Mesothelial cell of epicardium (in vitro differentiated cells): Measurements from ENCODE around the gene PRSS21. TPM values are rescaled to one million over a fixed set of nuclear protein-coding genes. Genes with fewer than 3 reads are reported as not detected.

Experiments
- DNase-seq, 2 experiments: peaks; one replicate each; pipeline ENCODE4 v3.0.0; 2021; ENCODE audit warnings: low spot score in 2 of 2; ENCODE audit not compliant: unreplicated experiment in 2 of 2
- H3K27ac Mint-ChIP-seq: 2 replicates; pipeline ENCODE4 v1.8.0; 2021; ENCODE audit warnings: mixed read lengths
- H3K27me3 Mint-ChIP-seq: 2 replicates; pipeline ENCODE4 v1.8.0; 2021; ENCODE audit warnings: low read depth, mixed read lengths
- H3K36me3 Mint-ChIP-seq: 2 replicates; pipeline ENCODE4 v1.8.0; 2021; ENCODE audit warnings: mixed read lengths
- H3K4me1 Mint-ChIP-seq: 2 replicates; pipeline ENCODE4 v1.8.0; 2021; ENCODE audit warnings: mixed read lengths
- H3K4me3 Mint-ChIP-seq: 2 replicates; pipeline ENCODE4 v1.8.0; 2021; ENCODE audit warnings: mild to moderate bottlenecking, moderate library complexity, mixed read lengths
- H3K9me3 Mint-ChIP-seq: 2 replicates; pipeline ENCODE4 v1.8.0; 2021; ENCODE audit warnings: mixed read lengths
- CTCF ChIP-seq: fragments of 200-600 bp; sonication (generic); IDR thresholded peaks from one replicate; pipeline ENCODE4 v1.5.0; 2021; ENCODE audit warnings: antibody characterized with exemption; ENCODE audit not compliant: unreplicated experiment
- total RNA-seq: library from RNA; stranded (reverse); gene quantifications from 3 replicates; pipeline ENCODE4 v1.2.1, GENCODE V29; 2021

Gene PRSS21
- total RNA-seq, 1 donor from 2014 or later = not detected

DNA sequence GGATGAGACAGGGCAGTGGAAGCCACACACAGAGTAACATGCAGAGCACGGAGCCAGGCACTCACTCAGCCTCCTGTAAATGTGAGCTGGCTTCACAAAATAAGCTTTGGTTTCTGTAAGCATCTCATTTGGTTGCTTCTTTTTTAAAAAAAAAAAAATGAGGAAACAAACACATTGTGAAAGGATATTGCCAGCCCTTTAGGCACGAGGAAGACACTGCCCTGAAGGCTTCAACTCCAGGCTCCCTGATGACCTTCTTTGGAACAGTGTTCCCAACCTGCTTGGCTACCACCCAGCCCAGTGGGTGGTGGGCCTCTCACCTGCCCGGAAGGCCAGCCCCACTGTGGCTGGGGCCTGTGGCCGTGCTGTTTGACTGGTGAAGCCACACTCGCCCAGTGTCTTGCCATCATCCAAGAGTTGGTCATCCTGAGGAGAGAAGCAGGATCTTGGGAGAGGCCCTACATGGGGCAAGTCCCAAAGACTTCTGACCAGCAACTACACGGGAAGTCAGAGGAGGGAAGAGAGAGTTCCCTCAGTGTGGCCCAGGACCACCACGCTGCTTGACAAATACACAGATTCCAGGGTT lies 41.8 kb upstream of the PRSS21 start:
- Mint-ChIP-seq H3K27ac (no peak overlapping the region), H3K36me3 (peaks cover 15% of the 10 kb centered on the region), H3K4me1 (peaks cover 22% of the 10 kb centered on the region), H3K9me3 (no peaks in the 10 kb centered on the region), H3K4me3 (peak overlapping the region; percentile 81), H3K27me3 (no peaks in the 10 kb centered on the region)
- DNase-seq = no peak
- no peak for TF ChIP-seq CTCF

DNA sequence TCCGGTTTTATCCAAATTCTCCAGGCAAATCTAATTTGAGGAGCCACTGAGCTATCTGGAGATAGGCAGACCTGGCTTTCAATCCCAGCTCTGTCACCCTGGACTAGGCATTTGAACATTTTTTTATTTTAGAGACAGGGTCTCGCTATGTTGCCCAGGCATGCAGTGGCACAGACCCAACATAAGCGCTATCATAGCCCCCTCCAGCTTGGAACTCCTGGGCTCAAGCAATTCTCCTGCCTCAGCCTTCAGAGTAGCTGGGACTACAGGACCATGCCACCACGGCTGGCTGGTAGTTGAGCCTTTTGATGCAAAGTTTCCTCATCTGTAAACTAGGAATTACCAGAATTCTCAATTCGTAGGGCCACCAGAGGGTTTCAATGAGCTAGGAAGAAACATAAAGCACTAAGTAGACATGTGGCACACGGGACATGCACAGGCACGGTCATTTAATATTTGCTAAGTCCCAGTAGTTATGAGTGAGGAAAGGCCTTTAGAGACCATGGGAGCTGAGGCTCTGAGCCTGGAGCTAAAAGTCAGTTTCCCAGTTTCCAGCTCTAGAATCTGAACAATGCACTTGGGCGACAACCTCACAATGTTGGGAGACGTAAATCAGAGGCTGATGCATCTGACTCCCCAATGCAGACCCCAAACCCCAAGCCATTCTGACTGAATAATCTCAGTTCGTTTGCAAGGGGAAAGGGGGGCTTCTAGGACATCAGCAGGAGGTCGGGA lies 41.1 kb upstream of the PRSS21 start:
- Mint-ChIP-seq H3K36me3 (peaks cover 15% of the 10 kb centered on the region), H3K4me3 (peak overlapping the region; percentile 81), H3K27me3 (no peaks in the 10 kb centered on the region), H3K27ac (peak overlapping the region; percentile 94), H3K4me1 (peaks cover 22% of the 10 kb centered on the region), H3K9me3 (no peaks in the 10 kb centered on the region)
- TF ChIP-seq CTCF = no peak
- no peak for DNase-seq

GRCh38 chr16:2776500-2777139 lies 40.4 kb upstream of the PRSS21 start:
- Mint-ChIP-seq H3K9me3 (no peaks in the 10 kb centered on the region), H3K36me3 (peaks cover 10% of the 10 kb centered on the region), H3K27me3 (no peaks in the 10 kb centered on the region), H3K4me3 (peak overlapping the region; percentile 81), H3K27ac (peak overlapping the region; percentile 94), H3K4me1 (peaks cover 22% of the 10 kb centered on the region)
- peak in 1 of 2 experiments; percentile 61 for DNase-seq
- TF ChIP-seq CTCF = no peak

- peak; percentile 84 to 89 for DNase-seq
- Mint-ChIP-seq H3K27ac (peak within 1 kb of the TSS; percentile 99), H3K4me3 (peak within 1 kb of the TSS; percentile 91), H3K4me1 (peaks cover 22% of the 10 kb centered on the region), H3K9me3 (no peaks in the 10 kb centered on the region), H3K27me3 (no peaks in the 10 kb centered on the region), H3K36me3 (peaks cover 8% of the 10 kb centered on the region)
- no peak for TF ChIP-seq CTCF
Measured at GRCh38 chr16:2777231-2777902, 39.7 kb upstream of the PRSS21 start, which contains the start of gene ELOB. TSS of gene ELOB (minus strand) at chr16:2777280. CDS start at chr16:2777239, 41 bp downstream.

DNA sequence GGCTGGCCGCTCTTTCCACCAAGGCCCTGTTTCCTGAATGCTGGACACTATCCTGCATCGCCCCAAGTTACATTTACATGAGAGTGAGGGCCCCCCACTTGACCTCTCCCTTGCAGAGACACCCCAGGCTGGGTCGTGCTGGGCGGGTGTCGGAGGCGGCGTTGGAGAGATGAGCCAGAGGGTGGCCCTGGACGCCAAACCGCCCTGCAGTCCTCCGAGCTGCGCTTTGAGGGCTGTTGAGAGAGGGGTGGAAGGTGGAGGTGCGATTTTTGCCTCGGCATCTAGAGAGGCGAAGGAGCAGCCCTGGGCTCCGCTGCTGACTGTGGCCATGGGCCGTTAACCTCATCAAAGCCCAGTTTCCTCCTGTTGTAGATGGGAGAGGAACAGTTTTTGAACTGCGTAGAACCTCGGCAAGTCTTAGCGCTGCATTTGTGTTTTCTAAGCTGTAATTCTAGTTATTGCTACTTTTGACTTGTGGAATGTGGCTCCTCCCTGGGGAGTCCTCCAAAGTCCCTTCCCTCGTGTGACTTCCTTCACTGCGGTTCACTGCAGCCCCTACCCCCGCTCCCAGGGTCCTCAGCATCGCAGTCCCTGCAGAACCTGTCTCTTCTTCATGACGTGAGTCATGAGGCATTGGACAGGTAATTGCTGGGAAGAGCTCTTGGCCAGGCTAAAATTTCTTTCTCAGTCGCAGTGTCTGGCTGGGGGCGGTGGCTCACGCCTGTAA lies 39.0 kb upstream of the PRSS21 start:
- peak overlapping the region; percentile 91 for H3K4me3 Mint-ChIP-seq
- H3K27me3 Mint-ChIP-seq = no peaks in the 10 kb centered on the region
- H3K36me3 Mint-ChIP-seq = peaks cover 2% of the 10 kb centered on the region
- peaks cover 22% of the 10 kb centered on the region for H3K4me1 Mint-ChIP-seq
- peak overlapping the region; percentile 99 for H3K27ac Mint-ChIP-seq
- TF ChIP-seq CTCF = no peak
- DNase-seq = no peak
- no peaks in the 10 kb centered on the region for H3K9me3 Mint-ChIP-seq
